ENCODE data around the gene CCDC27.

CCDC27 gene

GRCh38 chr1:3768811-3769390 is 16.7 kb downstream of the CCDC27 start:
- TF ChIP-seq SPI1 (IDR thresholded peaks at IDR 0.05; ENCODE audit: borderline replicate concordance, low read depth) (no peak), CTCF (IDR thresholded peaks at IDR 0.05; ENCODE audit: insufficient read depth, low read length) (no peak)
- Histone ChIP-seq H3K4me3 (replicated peaks; ENCODE audit: insufficient read depth, low read length) (no peak overlapping the region), H3K27ac (replicated peaks) (no peak overlapping the region), H3K27me3 (ENCODE audit: insufficient read depth, poor library complexity, severe bottlenecking) (peaks cover 6% of the 10 kb centered on the region)
- DNase-seq (ENCODE audit: low read depth in 1 of 2, low spot score in 1 of 2), result no peak

- no peak for DNase-seq (ENCODE audit: low read depth in 1 of 2, low spot score in 1 of 2)
- peaks cover 6% of the 10 kb centered on the region for H3K27me3 ChIP-seq (ENCODE audit: insufficient read depth, poor library complexity, severe bottlenecking)
- no peak overlapping the region for H3K27ac ChIP-seq (replicated peaks)
- TF ChIP-seq CTCF (IDR thresholded peaks at IDR 0.05; ENCODE audit: insufficient read depth, low read length) (no peak), REST (IDR thresholded peaks at IDR 0.05; ENCODE audit: insufficient replicate concordance, low read depth) (no peak), SPI1 (IDR thresholded peaks at IDR 0.05; ENCODE audit: borderline replicate concordance, low read depth) (no peak), GABPA (IDR thresholded peaks at IDR 0.05; ENCODE audit: low read depth) (no peak), POLR2AphosphoS5 (IDR thresholded peaks at IDR 0.05; ENCODE audit: low read depth) (no peak)
- H3K4me3 ChIP-seq (replicated peaks; ENCODE audit: insufficient read depth, low read length), result no peak overlapping the region
Observed at GRCh38 chr1:3770047-3770765, 18.0 kb downstream of the CCDC27 start.

- Histone ChIP-seq H3K4me3 (replicated peaks; ENCODE audit: insufficient read depth, low read length) (no peak overlapping the region), H3K27me3 (ENCODE audit: insufficient read depth, poor library complexity, severe bottlenecking) (peaks cover 6% of the 10 kb centered on the region), H3K27ac (replicated peaks) (no peak overlapping the region)
- DNase-seq (ENCODE audit: low read depth in 1 of 2, low spot score in 1 of 2), result no peak
- TF ChIP-seq GABPA (IDR thresholded peaks at IDR 0.05; ENCODE audit: low read depth), result no peak
- TF ChIP-seq CTCF (IDR thresholded peaks at IDR 0.05; ENCODE audit: insufficient read depth, low read length), result no peak
- no peak for TF ChIP-seq REST (IDR thresholded peaks at IDR 0.05; ENCODE audit: insufficient replicate concordance, low read depth)
- TF ChIP-seq POLR2AphosphoS5 (IDR thresholded peaks at IDR 0.05; ENCODE audit: low read depth), result no peak
- no peak for TF ChIP-seq SPI1 (IDR thresholded peaks at IDR 0.05; ENCODE audit: borderline replicate concordance, low read depth)
Observed at GRCh38 chr1:3771108-3772026, 19.1 kb downstream of the CCDC27 start.

Data from HL-60 (cell line).